Epithelial cell of esophagus (primary cell): ENCODE measurements around the gene PXN.

ENCODE experiments used
- DNase-seq: peaks from one replicate; pipeline ENCODE4 v3.0.0; 2010; ENCODE audit warnings: low read depth
- H3K4me3 ChIP-seq: 2 replicates; pipeline ENCODE4 v1.5.1; 2011; ENCODE audit warnings: mild to moderate bottlenecking, low read length, control low read depth
- CTCF ChIP-seq: IDR thresholded peaks from 2 replicates; pipeline ENCODE4 v1.5.1; 2011; ENCODE audit warnings: low read depth, mild to moderate bottlenecking, low read length, control low read depth, inconsistent platforms; ENCODE audit not compliant: insufficient read depth; ENCODE audit errors: missing control alignments

PXN gene

GRCh38 chr12:120172053-120172452 is 93.5 kb downstream of the PXN start:
- no peak for TF ChIP-seq CTCF
- H3K4me3 ChIP-seq = no peak overlapping the region
- DNase-seq = no peak

GRCh38 chr12:120170631-120171030 is 94.9 kb downstream of the PXN start:
- no peak overlapping the region for H3K4me3 ChIP-seq
- no peak for TF ChIP-seq CTCF
- no peak for DNase-seq

- no peak overlapping the region for H3K4me3 ChIP-seq
- DNase-seq = no peak
- no peak for TF ChIP-seq CTCF
Measured at GRCh38 chr12:120169946-120170345, 95.6 kb downstream of the PXN start.

GRCh38 chr12:120168337-120168736 is 97.2 kb downstream of the PXN start:
- no peak overlapping the region for H3K4me3 ChIP-seq
- DNase-seq = no peak
- TF ChIP-seq CTCF = no peak

- no peak overlapping the region for H3K4me3 ChIP-seq
- DNase-seq = no peak
- no peak for TF ChIP-seq CTCF
Measured at GRCh38 chr12:120167529-120168095, 97.9 kb downstream of the PXN start.

- DNase-seq = no peak
- TF ChIP-seq CTCF = no peak
Measured at GRCh38 chr12:120164293-120164692, 101.2 kb downstream of the PXN start.

GRCh38 chr12:120162763-120163162 is 102.8 kb downstream of the PXN start:
- no peak overlapping the region for H3K4me3 ChIP-seq
- no peak for TF ChIP-seq CTCF
- DNase-seq = no peak

More at GRCh38 chr12:120164293-120164692, 101.2 kb downstream of the PXN start:
- H3K4me3 ChIP-seq = no peak overlapping the region
